ENCODE measurements around the gene GPC6.

GPC6 gene

GRCh38 chr13:93814658-93815057 is 588.1 kb downstream of the GPC6 start:
- in situ Hi-C loops (cut with HindIII; ENCODE audit: low sequenced_read_pairs): no loop called here
- DNase-seq (ENCODE audit: low read depth): no peak
- no peak overlapping the region for H3K4me3 ChIP-seq (ENCODE audit: low read depth, low read length)
- no peak for TF ChIP-seq CTCF (IDR thresholded peaks at IDR 0.05; ENCODE audit: low read depth, low read length, missing control alignments)

- no peak for DNase-seq (ENCODE audit: low read depth)
- in situ Hi-C loops (cut with HindIII; ENCODE audit: low sequenced_read_pairs): no loop called here
- no peak for TF ChIP-seq CTCF (IDR thresholded peaks at IDR 0.05; ENCODE audit: low read depth, low read length, missing control alignments)
- H3K4me3 ChIP-seq (ENCODE audit: low read depth, low read length): no peak overlapping the region
Measured at GRCh38 chr13:93818345-93818744, 591.7 kb downstream of the GPC6 start.

GRCh38 chr13:93819331-93819890 is 592.8 kb downstream of the GPC6 start:
- in situ Hi-C loops (cut with HindIII; ENCODE audit: low sequenced_read_pairs): no loop called here
- DNase-seq (ENCODE audit: low read depth): no peak
- TF ChIP-seq CTCF (IDR thresholded peaks at IDR 0.05; ENCODE audit: low read depth, low read length, missing control alignments): no peak
- no peak overlapping the region for H3K4me3 ChIP-seq (ENCODE audit: low read depth, low read length)

GRCh38 chr13:93824286-93824685 is 597.7 kb downstream of the GPC6 start:
- no peak overlapping the region for H3K4me3 ChIP-seq (ENCODE audit: low read depth, low read length)
- TF ChIP-seq CTCF (IDR thresholded peaks at IDR 0.05; ENCODE audit: low read depth, low read length, missing control alignments): no peak
- in situ Hi-C loops (cut with HindIII; ENCODE audit: low sequenced_read_pairs): no loop called here
- DNase-seq (ENCODE audit: low read depth): no peak

GRCh38 chr13:93834051-93834450 is 607.4 kb downstream of the GPC6 start:
- in situ Hi-C loops (cut with HindIII; ENCODE audit: low sequenced_read_pairs): no loop called here
- no peak overlapping the region for H3K4me3 ChIP-seq (ENCODE audit: low read depth, low read length)
- DNase-seq (ENCODE audit: low read depth): no peak
- TF ChIP-seq CTCF (IDR thresholded peaks at IDR 0.05; ENCODE audit: low read depth, low read length, missing control alignments): no peak

GRCh38 chr13:93843082-93843481 is 616.5 kb downstream of the GPC6 start:
- H3K4me3 ChIP-seq (ENCODE audit: low read depth, low read length): no peak overlapping the region
- no peak for TF ChIP-seq CTCF (IDR thresholded peaks at IDR 0.05; ENCODE audit: low read depth, low read length, missing control alignments)
- DNase-seq (ENCODE audit: low read depth): no peak
- in situ Hi-C loops (cut with HindIII; ENCODE audit: low sequenced_read_pairs): no loop called here

- DNase-seq (ENCODE audit: low read depth): peak; percentile 41
- no peak overlapping the region for H3K4me3 ChIP-seq (ENCODE audit: low read depth, low read length)
- in situ Hi-C loops (cut with HindIII; ENCODE audit: low sequenced_read_pairs): no loop called here
- no peak for TF ChIP-seq CTCF (IDR thresholded peaks at IDR 0.05; ENCODE audit: low read depth, low read length, missing control alignments)
Measured at GRCh38 chr13:93847162-93847561, 620.6 kb downstream of the GPC6 start.
